HCT116 (cell line): ENCODE results near the gene DLG2.

Experiments used
- EZH2 ChIP-seq: fragments of 200-600 bp; sonication (generic); IDR thresholded peaks from 2 replicates; pipeline ENCODE4 v1.6.1; 2017; ENCODE audit warnings: antibody characterized with exemption, mixed run types
- FOSL1 ChIP-seq: IDR thresholded peaks from 2 replicates; pipeline ENCODE4 v1.6.1; 2012; ENCODE audit warnings: low read depth
- POLR2A ChIP-seq: IDR thresholded peaks from 2 replicates; pipeline ENCODE4 v1.7.0; 2011; ENCODE audit warnings: borderline replicate concordance; ENCODE audit not compliant: insufficient read depth, insufficient read length; ENCODE audit errors: extremely low read depth
- REST ChIP-seq: IDR thresholded peaks from 2 replicates; pipeline ENCODE4 v1.6.1; 2012; ENCODE audit warnings: low read depth
- SP1 ChIP-seq: IDR thresholded peaks from 2 replicates; pipeline ENCODE4 v1.6.1; 2012; ENCODE audit warnings: low read depth
- TF ChIP-seq, protein P1 (sequence below), 3 experiments: fragments of 200-600 bp in 1 of 3; sonication (generic) in 1 of 3; IDR thresholded peaks in 2 of 3; conservative IDR thresholded peaks in 1 of 3; 2 replicates each; pipeline ENCODE4 v1.5.1; 2012 to 2017; ENCODE audit warnings: low read depth in 2 of 3, low read length in 2 of 3, antibody characterized with exemption in 1 of 3, borderline replicate concordance in 1 of 3, control low read depth in 1 of 3, mild to moderate bottlenecking in 1 of 3, mixed read lengths in 1 of 3, mixed run types in 1 of 3, moderate library complexity in 1 of 3; ENCODE audit not compliant: insufficient read depth in 1 of 3

GRCh38 chr11:85481862-85482261 is 145.3 kb downstream of the DLG2 start:
- TF ChIP-seq, protein P1, sequence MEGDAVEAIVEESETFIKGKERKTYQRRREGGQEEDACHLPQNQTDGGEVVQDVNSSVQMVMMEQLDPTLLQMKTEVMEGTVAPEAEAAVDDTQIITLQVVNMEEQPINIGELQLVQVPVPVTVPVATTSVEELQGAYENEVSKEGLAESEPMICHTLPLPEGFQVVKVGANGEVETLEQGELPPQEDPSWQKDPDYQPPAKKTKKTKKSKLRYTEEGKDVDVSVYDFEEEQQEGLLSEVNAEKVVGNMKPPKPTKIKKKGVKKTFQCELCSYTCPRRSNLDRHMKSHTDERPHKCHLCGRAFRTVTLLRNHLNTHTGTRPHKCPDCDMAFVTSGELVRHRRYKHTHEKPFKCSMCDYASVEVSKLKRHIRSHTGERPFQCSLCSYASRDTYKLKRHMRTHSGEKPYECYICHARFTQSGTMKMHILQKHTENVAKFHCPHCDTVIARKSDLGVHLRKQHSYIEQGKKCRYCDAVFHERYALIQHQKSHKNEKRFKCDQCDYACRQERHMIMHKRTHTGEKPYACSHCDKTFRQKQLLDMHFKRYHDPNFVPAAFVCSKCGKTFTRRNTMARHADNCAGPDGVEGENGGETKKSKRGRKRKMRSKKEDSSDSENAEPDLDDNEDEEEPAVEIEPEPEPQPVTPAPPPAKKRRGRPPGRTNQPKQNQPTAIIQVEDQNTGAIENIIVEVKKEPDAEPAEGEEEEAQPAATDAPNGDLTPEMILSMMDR (IDR thresholded peaks at IDR 0.05 in 2 of 3, conservative IDR thresholded peaks at IDR 0.05 in 1 of 3; ENCODE audit: borderline replicate concordance in 1 of 3, insufficient read depth in 1 of 3, low read depth in 2 of 3, low read length in 2 of 3): no peak
- no peak for TF ChIP-seq SP1
- TF ChIP-seq POLR2A: no peak
- no peak for TF ChIP-seq REST
- no peak for TF ChIP-seq FOSL1
- TF ChIP-seq EZH2: no peak
